SK-N-SH treated with all-trans-retinoic acid at 6 μM for 48 hours (cell line): ENCODE measurements around the gene TCP11L2.

ENCODE experiments used
- ATAC-seq: fragments of 200-7000 bp; cut with Tn5 transposase; 3 replicates; pipeline ENCODE4 v1.9.1; 2020; ENCODE audit warnings: mild to moderate bottlenecking, moderate library complexity
- ARNTL ChIP-seq: fragments of 450-650 bp; formaldehyde crosslinking; IDR thresholded peaks from 2 replicates; pipeline ENCODE4 v1.5.0; 2020; ENCODE audit warnings: low read depth, mild to moderate bottlenecking, moderate library complexity, borderline replicate concordance
- BACH2 ChIP-seq: fragments of 250-450 bp; sonication (Bioruptor Pico); IDR thresholded peaks from 2 replicates; pipeline ENCODE4 v1.9.0; 2021; ENCODE audit warnings: mild to moderate bottlenecking, borderline replicate concordance
- CREB5 ChIP-seq: fragments of 250-450 bp; sonication (Bioruptor Pico); IDR thresholded peaks from 2 replicates; pipeline ENCODE4 v1.5.1; 2020; ENCODE audit warnings: low read depth, mild to moderate bottlenecking, moderate library complexity
- CSDC2 ChIP-seq: fragments of 250-450 bp; sonication (Bioruptor Pico); IDR thresholded peaks from 2 replicates; pipeline ENCODE4 v1.5.0; 2020; ENCODE audit warnings: mild to moderate bottlenecking, moderate library complexity
- CSRNP3 ChIP-seq: fragments of 250-450 bp; sonication (Bioruptor Pico); IDR thresholded peaks from 2 replicates; pipeline ENCODE4 v1.5.1; 2021; ENCODE audit warnings: mild to moderate bottlenecking, moderate library complexity
- ESRRG ChIP-seq: fragments of 250-450 bp; sonication (Bioruptor Pico); IDR thresholded peaks from 2 replicates; pipeline ENCODE4 v1.6.1; 2021; ENCODE audit warnings: mild to moderate bottlenecking
- GLIS3 ChIP-seq: fragments of 250-450 bp; sonication (Bioruptor Pico); IDR thresholded peaks from 2 replicates; pipeline ENCODE4 v1.5.0; 2020; ENCODE audit warnings: mild to moderate bottlenecking, moderate library complexity
- ISL1 ChIP-seq: fragments of 250-450 bp; sonication (Bioruptor Pico); IDR thresholded peaks from 2 replicates; pipeline ENCODE4 v2.1.2; 2022; ENCODE audit warnings: mild to moderate bottlenecking, moderate library complexity
- OSR1 ChIP-seq: fragments of 250-450 bp; sonication (Bioruptor Pico); IDR thresholded peaks from 2 replicates; pipeline ENCODE4 v1.8.0; 2022; ENCODE audit warnings: moderate library complexity, mild to moderate bottlenecking, inconsistent platforms
- PATZ1 ChIP-seq: fragments of 250-450 bp; sonication (Bioruptor Pico); IDR thresholded peaks from 2 replicates; pipeline ENCODE4 v1.8.0; 2020; ENCODE audit warnings: mild to moderate bottlenecking, moderate library complexity, borderline replicate concordance
- POU6F1 ChIP-seq: fragments of 250-450 bp; sonication (Bioruptor Pico); IDR thresholded peaks from 2 replicates; pipeline ENCODE4 v1.8.0; 2021; ENCODE audit warnings: low read depth, mild to moderate bottlenecking, moderate library complexity, borderline replicate concordance
- PPARA ChIP-seq: fragments of 250-450 bp; sonication (Bioruptor Pico); IDR thresholded peaks from 2 replicates; pipeline ENCODE4 v1.5.0; 2020; ENCODE audit warnings: mild to moderate bottlenecking, borderline replicate concordance
- RARB ChIP-seq: fragments of 250-450 bp; sonication (Bioruptor Pico); IDR thresholded peaks from 2 replicates; pipeline ENCODE4 v1.8.0; 2021; ENCODE audit warnings: mild to moderate bottlenecking, moderate library complexity
- SNAI2 ChIP-seq: fragments of 250-450 bp; sonication (Bioruptor Pico); IDR thresholded peaks from 2 replicates; pipeline ENCODE4 v1.5.0; 2020; ENCODE audit warnings: mild to moderate bottlenecking, moderate library complexity
- TCF4 ChIP-seq: fragments of 250-450 bp; sonication (Bioruptor Pico); IDR thresholded peaks from 2 replicates; pipeline ENCODE4 v1.8.0; 2021; ENCODE audit warnings: mild to moderate bottlenecking, moderate library complexity, borderline replicate concordance
- TOX ChIP-seq: fragments of 250-450 bp; sonication (Bioruptor Pico); IDR thresholded peaks from 2 replicates; pipeline ENCODE4 v1.8.0; 2021; ENCODE audit warnings: mild to moderate bottlenecking, moderate library complexity, borderline replicate concordance
- TSHZ2 ChIP-seq: fragments of 250-450 bp; sonication (Bioruptor Pico); IDR thresholded peaks from 2 replicates; pipeline ENCODE4 v1.5.0; 2020; ENCODE audit warnings: mild to moderate bottlenecking, moderate library complexity
- ZC3H10 ChIP-seq: fragments of 250-450 bp; sonication (Bioruptor Pico); IDR thresholded peaks from 2 replicates; pipeline ENCODE4 v1.5.1; 2021; ENCODE audit warnings: mild to moderate bottlenecking, moderate library complexity
- ZFP3 ChIP-seq: fragments of 250-450 bp; sonication (Bioruptor Pico); IDR thresholded peaks from 2 replicates; pipeline ENCODE4 v1.5.0; 2020; ENCODE audit warnings: mild to moderate bottlenecking, moderate library complexity
- ZFP30 ChIP-seq: fragments of 450-650 bp; formaldehyde crosslinking; IDR thresholded peaks from 2 replicates; pipeline ENCODE4 v1.5.0; 2022; ENCODE audit warnings: mild to moderate bottlenecking, moderate library complexity
- ZNF70 ChIP-seq: fragments of 450-650 bp; formaldehyde crosslinking; IDR thresholded peaks from 2 replicates; pipeline ENCODE4 v1.5.0; 2020; ENCODE audit warnings: mild to moderate bottlenecking, moderate library complexity
- ZNF8 ChIP-seq: fragments of 450-650 bp; formaldehyde crosslinking; IDR thresholded peaks from 2 replicates; pipeline ENCODE4 v1.5.0; 2020; ENCODE audit warnings: mild to moderate bottlenecking, moderate library complexity

Gene TCP11L2

GRCh38 chr12:106280106-106280505, 22.4 kb upstream of the TCP11L2 start:
- ATAC-seq: no peak
- TF ChIP-seq POU6F1 (no peak), ZC3H10 (CRISPR knock-in tag) (no peak), TCF4 (CRISPR knock-in tag) (no peak), ESRRG (CRISPR knock-in tag) (no peak), ZNF8 (CRISPR knock-in tag) (no peak), ZFP30 (CRISPR knock-in tag) (no peak), ZNF70 (CRISPR knock-in tag) (no peak), PATZ1 (CRISPR knock-in tag) (no peak), RARB (no peak), ARNTL (CRISPR knock-in tag) (no peak), SNAI2 (no peak), PPARA (no peak), TSHZ2 (CRISPR knock-in tag) (no peak), CSRNP3 (no peak), CSDC2 (CRISPR knock-in tag) (no peak)
- TF ChIP-seq, all 23 proteins: peak for 0

GRCh38 chr12:106281056-106281782, 21.3 kb upstream of the TCP11L2 start:
- no peak for ATAC-seq
- TF ChIP-seq GLIS3 (CRISPR knock-in tag) (no peak), ZFP30 (CRISPR knock-in tag) (no peak), ZC3H10 (CRISPR knock-in tag) (no peak), ISL1 (no peak), TSHZ2 (CRISPR knock-in tag) (no peak), ZFP3 (CRISPR knock-in tag) (no peak), BACH2 (CRISPR knock-in tag) (no peak), ESRRG (CRISPR knock-in tag) (no peak), CREB5 (no peak), RARB (no peak), PPARA (no peak), TCF4 (CRISPR knock-in tag) (no peak), TOX (CRISPR knock-in tag) (no peak), POU6F1 (no peak), OSR1 (CRISPR knock-in tag) (no peak), ZNF8 (CRISPR knock-in tag) (no peak), SNAI2 (no peak), ZNF70 (CRISPR knock-in tag) (no peak), PATZ1 (CRISPR knock-in tag) (no peak)
